HG02610 (cell line): ENCODE measurements around the gene ZNF146.
"Not testable (repeated sequence)": the region's sequence is repeated elsewhere in the genome, so short reads cannot be mapped to it uniquely, and the experiment has no call there.

Experiments used
- ATAC-seq: cut with Tn5 transposase; IDR thresholded peaks from one replicate; pipeline ENCODE4 v1.9.1; 2021; ENCODE audit warnings: mild to moderate bottlenecking, moderate library complexity; ENCODE audit not compliant: unreplicated experiment

Gene ZNF146

DNA sequence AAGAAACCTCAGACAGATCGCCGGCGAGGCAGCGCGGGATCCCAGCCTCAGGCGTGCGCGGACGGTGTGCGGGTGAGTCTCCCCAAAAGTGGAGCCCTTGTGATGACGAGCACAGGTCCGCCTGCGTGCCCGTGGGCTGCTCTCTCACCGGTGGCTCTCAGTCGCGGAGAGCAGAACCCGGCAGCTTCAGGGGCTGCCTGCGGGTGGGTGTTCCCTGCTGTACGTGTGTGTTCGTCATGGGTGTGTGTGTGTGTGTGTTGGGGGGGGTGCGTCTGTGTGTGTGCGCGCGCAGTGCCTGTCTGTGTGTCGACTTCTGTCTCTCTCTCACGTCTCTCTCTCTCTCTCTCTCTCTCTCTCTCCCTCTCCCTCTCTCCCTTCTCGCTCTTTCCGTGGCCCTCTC lies 54.4 kb downstream of the ZNF146 start:
- ATAC-seq: not testable (repeated sequence)
